Parathyroid adenoma (tissue), 2 donors: ENCODE results near the gene ATF4.
A peak's percentile ranks its signal among the peaks of the same experiment; 100 is the strongest.

Experiments used
- H2AFZ ChIP-seq: fragments of 300-600 bp; sonication (generic); one replicate; pipeline ENCODE4 v1.7.0; 2017; ENCODE audit warnings: antibody characterized with exemption, mild to moderate bottlenecking
- H3K27ac ChIP-seq: fragments of 300-600 bp; sonication (generic); one replicate; pipeline ENCODE4 v1.7.0; 2017
- H3K27me3 ChIP-seq: fragments of 300-600 bp; sonication (generic); one replicate; pipeline ENCODE4 v1.7.0; 2017; ENCODE audit warnings: low read length; ENCODE audit not compliant: control insufficient read depth, insufficient read depth
- H3K36me3 ChIP-seq: fragments of 300-600 bp; sonication (generic); one replicate; pipeline ENCODE4 v1.7.0; 2017; ENCODE audit warnings: low read length; ENCODE audit not compliant: control insufficient read depth, insufficient read depth
- H3K4me1 ChIP-seq: fragments of 300-600 bp; sonication (generic); one replicate; pipeline ENCODE4 v1.7.0; 2017; ENCODE audit warnings: control low read depth
- H3K4me2 ChIP-seq: fragments of 300-600 bp; sonication (generic); one replicate; pipeline ENCODE4 v1.7.0; 2017; ENCODE audit warnings: low read length
- H3K4me3 ChIP-seq: fragments of 300-600 bp; sonication (generic); one replicate; pipeline ENCODE4 v1.7.0; 2017; ENCODE audit warnings: low read depth, low read length
- H3K79me2 ChIP-seq: fragments of 300-600 bp; sonication (generic); one replicate; pipeline ENCODE4 v1.7.0; 2017; ENCODE audit warnings: control low read depth
- H3K9ac ChIP-seq: fragments of 300-600 bp; sonication (generic); one replicate; pipeline ENCODE4 v1.7.0; 2017; ENCODE audit warnings: mild to moderate bottlenecking
- H3K9me3 ChIP-seq: fragments of 300-600 bp; sonication (generic); one replicate; pipeline ENCODE4 v1.7.0; 2017; ENCODE audit warnings: low read length; ENCODE audit not compliant: control insufficient read depth
- TF ChIP-seq, protein P1 (sequence below): fragments of 300-600 bp; sonication (generic); IDR thresholded peaks from one replicate; pipeline ENCODE4 v1.7.0; 2017; ENCODE audit warnings: antibody characterized with exemption, mild to moderate bottlenecking
- donor health status: primary hyperparathyroidism.

ATF4 gene

DNA sequence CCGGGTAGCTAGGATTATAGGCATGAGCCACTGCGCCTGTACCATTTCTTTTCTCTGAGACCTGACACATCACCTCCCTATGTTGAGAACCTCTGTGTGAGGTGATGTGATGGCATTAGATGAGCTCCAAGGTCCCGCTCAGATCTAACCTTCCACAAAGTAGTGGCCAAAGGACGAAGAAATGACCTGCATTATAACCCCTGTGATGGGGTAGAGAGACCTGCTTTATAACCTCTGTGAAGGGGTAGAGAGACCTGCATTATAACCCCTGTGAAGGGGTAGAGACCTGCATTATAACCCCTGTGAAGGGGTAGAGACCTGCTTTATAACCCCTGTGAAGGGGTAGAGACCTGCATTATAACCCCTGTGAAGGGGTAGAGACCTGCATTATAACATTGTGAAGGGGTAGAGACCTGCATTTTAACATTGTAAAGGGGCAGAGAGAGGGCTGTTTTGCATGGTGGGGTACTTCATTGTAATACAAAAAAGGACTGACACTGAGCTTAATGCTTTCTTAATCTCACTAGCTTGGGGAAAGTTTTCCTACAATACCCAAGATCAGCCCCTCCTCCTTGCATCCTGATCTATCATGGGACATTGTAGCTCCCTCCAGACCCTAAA, 9.7 kb upstream of the ATF4 start:
- no peak overlapping the region for H3K4me2 ChIP-seq
- TF ChIP-seq, protein P1, sequence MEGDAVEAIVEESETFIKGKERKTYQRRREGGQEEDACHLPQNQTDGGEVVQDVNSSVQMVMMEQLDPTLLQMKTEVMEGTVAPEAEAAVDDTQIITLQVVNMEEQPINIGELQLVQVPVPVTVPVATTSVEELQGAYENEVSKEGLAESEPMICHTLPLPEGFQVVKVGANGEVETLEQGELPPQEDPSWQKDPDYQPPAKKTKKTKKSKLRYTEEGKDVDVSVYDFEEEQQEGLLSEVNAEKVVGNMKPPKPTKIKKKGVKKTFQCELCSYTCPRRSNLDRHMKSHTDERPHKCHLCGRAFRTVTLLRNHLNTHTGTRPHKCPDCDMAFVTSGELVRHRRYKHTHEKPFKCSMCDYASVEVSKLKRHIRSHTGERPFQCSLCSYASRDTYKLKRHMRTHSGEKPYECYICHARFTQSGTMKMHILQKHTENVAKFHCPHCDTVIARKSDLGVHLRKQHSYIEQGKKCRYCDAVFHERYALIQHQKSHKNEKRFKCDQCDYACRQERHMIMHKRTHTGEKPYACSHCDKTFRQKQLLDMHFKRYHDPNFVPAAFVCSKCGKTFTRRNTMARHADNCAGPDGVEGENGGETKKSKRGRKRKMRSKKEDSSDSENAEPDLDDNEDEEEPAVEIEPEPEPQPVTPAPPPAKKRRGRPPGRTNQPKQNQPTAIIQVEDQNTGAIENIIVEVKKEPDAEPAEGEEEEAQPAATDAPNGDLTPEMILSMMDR = no peak
- no peaks in the 10 kb centered on the region for H3K36me3 ChIP-seq
- H3K4me3 ChIP-seq = no peak overlapping the region
- peaks cover 11% of the 10 kb centered on the region for H3K79me2 ChIP-seq
- H3K4me1 ChIP-seq = no peaks in the 10 kb centered on the region
- H3K27ac ChIP-seq = no peak overlapping the region
- no peak overlapping the region for H2AFZ ChIP-seq
- no peaks in the 10 kb centered on the region for H3K27me3 ChIP-seq
- H3K9ac ChIP-seq = no peak overlapping the region
- H3K9me3 ChIP-seq = no peaks in the 10 kb centered on the region

DNA sequence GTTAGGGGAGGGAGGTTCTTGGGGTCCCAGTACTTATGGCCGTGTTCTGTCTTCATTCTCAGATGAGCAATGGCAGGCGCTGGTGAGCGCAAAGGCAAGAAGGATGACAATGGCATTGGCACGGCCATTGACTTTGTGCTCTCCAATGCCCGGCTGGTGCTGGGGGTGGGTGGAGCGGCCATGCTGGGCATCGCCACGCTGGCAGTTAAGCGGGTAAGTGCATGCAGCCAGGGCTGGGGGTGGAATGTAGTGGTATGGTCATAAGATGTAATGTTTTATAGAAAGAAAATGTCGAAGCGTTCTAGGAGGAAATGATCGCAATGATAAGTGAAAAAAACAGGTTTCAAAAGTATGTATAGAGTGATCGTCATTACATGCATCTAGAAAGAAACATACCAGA, 9.1 kb upstream of the ATF4 start:
- Histone ChIP-seq H3K27ac (no peak overlapping the region), H2AFZ (no peak overlapping the region), H3K27me3 (no peaks in the 10 kb centered on the region), H3K9ac (no peak overlapping the region), H3K4me3 (no peak overlapping the region), H3K79me2 (peaks cover 8% of the 10 kb centered on the region), H3K36me3 (no peaks in the 10 kb centered on the region), H3K4me1 (no peaks in the 10 kb centered on the region), H3K4me2 (no peak overlapping the region), H3K9me3 (no peaks in the 10 kb centered on the region)
- TF ChIP-seq, protein P1 = no peak

DNA sequence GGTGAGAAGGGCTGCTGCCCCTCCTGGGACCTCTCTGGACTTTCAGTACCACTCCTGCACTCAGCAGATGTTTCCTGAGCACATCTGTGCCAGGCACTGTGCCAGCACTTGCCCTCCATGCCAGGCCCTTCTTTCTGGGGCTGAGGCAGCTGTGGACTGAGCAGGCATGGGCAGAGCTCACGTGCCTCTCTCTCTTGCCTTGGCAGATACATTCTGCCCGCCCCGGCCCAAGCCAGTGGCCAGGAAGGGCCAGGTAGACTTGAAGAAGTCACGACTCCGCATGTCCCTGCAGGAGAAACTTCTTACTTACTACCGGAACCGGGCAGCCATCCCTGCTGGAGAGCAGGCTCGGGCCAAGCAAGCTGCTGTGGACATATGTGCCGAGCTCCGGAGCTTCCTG, 8.3 kb upstream of the ATF4 start:
- Histone ChIP-seq H3K27me3 (no peaks in the 10 kb centered on the region), H3K4me3 (no peak overlapping the region), H3K36me3 (no peaks in the 10 kb centered on the region), H3K79me2 (peaks cover 7% of the 10 kb centered on the region), H3K4me2 (no peak overlapping the region), H3K9ac (no peak overlapping the region), H3K9me3 (no peaks in the 10 kb centered on the region), H2AFZ (no peak overlapping the region), H3K4me1 (no peaks in the 10 kb centered on the region), H3K27ac (no peak overlapping the region)
- TF ChIP-seq, protein P1 = no peak

DNA sequence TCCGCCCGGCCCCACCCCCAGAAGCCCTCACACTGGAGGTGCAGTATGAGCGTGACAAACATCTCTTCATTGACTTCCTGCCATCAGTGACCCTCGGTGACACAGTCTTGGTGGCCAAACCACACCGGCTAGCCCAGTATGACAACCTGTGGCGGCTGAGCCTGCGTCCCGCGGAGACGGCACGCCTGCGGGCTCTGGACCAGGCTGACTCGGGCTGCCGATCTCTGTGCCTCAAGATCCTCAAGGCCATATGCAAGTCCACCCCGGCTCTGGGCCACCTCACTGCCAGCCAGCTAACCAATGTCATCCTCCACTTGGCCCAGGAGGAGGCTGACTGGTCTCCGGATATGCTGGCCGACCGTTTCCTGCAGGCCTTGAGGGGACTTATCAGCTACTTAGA, 6.6 kb upstream of the ATF4 start:
- Histone ChIP-seq H3K4me1 (no peaks in the 10 kb centered on the region), H3K27ac (no peak overlapping the region), H3K36me3 (no peaks in the 10 kb centered on the region), H3K4me2 (no peak overlapping the region), H2AFZ (no peak overlapping the region), H3K9me3 (no peaks in the 10 kb centered on the region), H3K9ac (no peak overlapping the region), H3K4me3 (no peak overlapping the region), H3K27me3 (no peaks in the 10 kb centered on the region), H3K79me2 (no peaks in the 10 kb centered on the region)
- TF ChIP-seq, protein P1 = no peak

DNA sequence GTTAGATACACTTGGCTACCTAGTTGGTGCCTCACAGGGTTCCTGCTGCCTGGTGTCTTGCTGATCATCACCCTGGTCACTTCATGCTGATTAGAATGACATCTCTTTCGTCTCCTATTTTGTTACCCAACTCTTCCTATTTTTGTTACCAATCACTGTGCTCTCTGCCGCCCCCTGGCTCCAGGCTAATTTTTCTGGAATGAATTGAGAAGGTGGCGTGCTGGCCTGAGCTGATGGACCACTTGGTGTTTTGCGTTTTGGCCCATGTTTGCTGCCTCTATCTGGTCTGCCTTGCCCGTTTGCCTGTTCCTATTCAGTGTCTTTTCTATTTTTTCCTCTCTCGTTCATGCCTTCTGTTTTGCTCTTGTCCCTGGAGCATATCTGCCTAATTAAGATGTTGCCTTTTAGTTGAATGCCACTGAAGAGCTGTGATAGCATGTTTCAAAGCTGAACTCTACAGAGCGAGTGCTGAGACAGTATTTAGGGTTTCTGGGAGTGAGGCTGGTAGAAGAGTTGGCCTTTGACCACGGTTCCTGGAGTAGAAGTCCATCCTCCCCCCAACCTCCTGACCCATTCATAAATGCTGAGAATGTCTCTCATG, 5.9 kb upstream of the ATF4 start:
- Histone ChIP-seq H3K9ac (no peak overlapping the region), H3K27me3 (no peaks in the 10 kb centered on the region), H3K4me2 (no peak overlapping the region), H2AFZ (no peak overlapping the region), H3K79me2 (no peaks in the 10 kb centered on the region), H3K36me3 (no peaks in the 10 kb centered on the region), H3K27ac (no peak overlapping the region), H3K4me1 (no peaks in the 10 kb centered on the region), H3K9me3 (no peaks in the 10 kb centered on the region), H3K4me3 (no peak overlapping the region)
- TF ChIP-seq, protein P1 = peak; percentile 63
